ENCODE measurements around the gene AFAP1.

Gene AFAP1

GRCh38 chr4:7867701-7868435 is 71.8 kb downstream of the AFAP1 start:
- Histone ChIP-seq H3K9me3 (no peaks in the 10 kb centered on the region), H3K4me1 (no peaks in the 10 kb centered on the region), H3K4me3 (ENCODE audit: low read depth, low read length) (no peak overlapping the region), H3K27me3 (no peaks in the 10 kb centered on the region), H3K36me3 (peaks cover 73% of the 10 kb centered on the region)
- no peak for DNase-seq
- no peak for TF ChIP-seq CTCF (IDR thresholded peaks at IDR 0.05; ENCODE audit: low read depth, low read length)

- Histone ChIP-seq H3K27me3 (no peaks in the 10 kb centered on the region), H3K4me3 (ENCODE audit: low read depth, low read length) (no peak overlapping the region), H3K4me1 (no peaks in the 10 kb centered on the region), H3K9me3 (no peaks in the 10 kb centered on the region), H3K36me3 (peaks cover 73% of the 10 kb centered on the region)
- TF ChIP-seq CTCF (IDR thresholded peaks at IDR 0.05; ENCODE audit: low read depth, low read length): no peak
- DNase-seq: no peak
These were observed 72.5 kb downstream of the AFAP1 start for GRCh38 chr4:7867191-7867590.

- H3K4me1 ChIP-seq: no peaks in the 10 kb centered on the region
- no peaks in the 10 kb centered on the region for H3K9me3 ChIP-seq
- TF ChIP-seq CTCF (IDR thresholded peaks at IDR 0.05; ENCODE audit: low read depth, low read length): no peak
- H3K4me3 ChIP-seq (ENCODE audit: low read depth, low read length): no peak overlapping the region
- no peaks in the 10 kb centered on the region for H3K27me3 ChIP-seq
- DNase-seq: no peak
- peaks cover 72% of the 10 kb centered on the region for H3K36me3 ChIP-seq
These were observed 74.1 kb downstream of the AFAP1 start for GRCh38 chr4:7865533-7865932.

GRCh38 chr4:7864685-7865084 is 75.0 kb downstream of the AFAP1 start:
- TF ChIP-seq CTCF (IDR thresholded peaks at IDR 0.05; ENCODE audit: low read depth, low read length): no peak
- H3K27me3 ChIP-seq: no peaks in the 10 kb centered on the region
- peaks cover 73% of the 10 kb centered on the region for H3K36me3 ChIP-seq
- H3K9me3 ChIP-seq: no peaks in the 10 kb centered on the region
- DNase-seq: no peak
- no peaks in the 10 kb centered on the region for H3K4me1 ChIP-seq
- H3K4me3 ChIP-seq (ENCODE audit: low read depth, low read length): no peak overlapping the region

GRCh38 chr4:7863911-7864681 is 75.6 kb downstream of the AFAP1 start:
- Histone ChIP-seq H3K9me3 (no peaks in the 10 kb centered on the region), H3K4me1 (no peaks in the 10 kb centered on the region), H3K36me3 (peaks cover 73% of the 10 kb centered on the region), H3K4me3 (ENCODE audit: low read depth, low read length) (no peak overlapping the region), H3K27me3 (no peaks in the 10 kb centered on the region)
- TF ChIP-seq CTCF (IDR thresholded peaks at IDR 0.05; ENCODE audit: low read depth, low read length): no peak
- no peak for DNase-seq

Measured in BE2C (cell line).